Measurements from ENCODE around the gene RASGEF1B. TPM values are rescaled to one million over a fixed set of nuclear protein-coding genes. Genes with fewer than 3 reads are reported as not detected.

The RASGEF1B gene
- total RNA-seq, 4 donors from 2014 or later: 4.0 to 14.7 (median 9.4) TPM

DNA sequence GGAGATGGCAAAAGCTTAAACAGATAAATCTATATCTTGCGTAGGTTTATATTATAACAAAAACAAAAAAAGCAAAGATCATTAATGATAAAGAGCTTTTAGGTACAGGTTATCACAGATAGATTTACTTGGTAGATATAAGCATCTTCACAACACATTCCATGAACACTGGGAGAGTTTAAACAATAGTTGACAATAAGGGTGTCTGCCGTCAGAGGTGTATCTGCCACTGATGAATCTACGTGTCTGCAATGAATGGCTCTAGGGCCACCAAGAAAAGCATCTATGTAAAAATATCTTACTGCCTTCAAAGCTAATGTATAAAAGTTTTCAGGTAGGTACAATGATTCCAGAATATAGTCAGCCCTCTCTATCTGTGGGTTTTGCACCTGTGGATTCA lies 43.7 kb downstream of the RASGEF1B start:
- TF ChIP-seq POLR2A (IDR thresholded peaks at IDR 0.05): no peak
- TF ChIP-seq EP300 (IDR thresholded peaks at IDR 0.05): no peak
- TF ChIP-seq, protein P1, sequence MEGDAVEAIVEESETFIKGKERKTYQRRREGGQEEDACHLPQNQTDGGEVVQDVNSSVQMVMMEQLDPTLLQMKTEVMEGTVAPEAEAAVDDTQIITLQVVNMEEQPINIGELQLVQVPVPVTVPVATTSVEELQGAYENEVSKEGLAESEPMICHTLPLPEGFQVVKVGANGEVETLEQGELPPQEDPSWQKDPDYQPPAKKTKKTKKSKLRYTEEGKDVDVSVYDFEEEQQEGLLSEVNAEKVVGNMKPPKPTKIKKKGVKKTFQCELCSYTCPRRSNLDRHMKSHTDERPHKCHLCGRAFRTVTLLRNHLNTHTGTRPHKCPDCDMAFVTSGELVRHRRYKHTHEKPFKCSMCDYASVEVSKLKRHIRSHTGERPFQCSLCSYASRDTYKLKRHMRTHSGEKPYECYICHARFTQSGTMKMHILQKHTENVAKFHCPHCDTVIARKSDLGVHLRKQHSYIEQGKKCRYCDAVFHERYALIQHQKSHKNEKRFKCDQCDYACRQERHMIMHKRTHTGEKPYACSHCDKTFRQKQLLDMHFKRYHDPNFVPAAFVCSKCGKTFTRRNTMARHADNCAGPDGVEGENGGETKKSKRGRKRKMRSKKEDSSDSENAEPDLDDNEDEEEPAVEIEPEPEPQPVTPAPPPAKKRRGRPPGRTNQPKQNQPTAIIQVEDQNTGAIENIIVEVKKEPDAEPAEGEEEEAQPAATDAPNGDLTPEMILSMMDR (IDR thresholded peaks at IDR 0.05): no peak
- TF ChIP-seq POLR2AphosphoS5 (IDR thresholded peaks at IDR 0.05): no peak
- no peak overlapping the region for H3K27ac ChIP-seq
- no peaks in the 10 kb centered on the region for H3K27me3 ChIP-seq
- no peaks in the 10 kb centered on the region for H3K4me1 ChIP-seq
- no peak for ATAC-seq
- no peaks in the 10 kb centered on the region for H3K9me3 ChIP-seq
- peaks cover 0 to 44% of the 10 kb centered on the region in 2 donors for H3K36me3 ChIP-seq
- 71 to 86% methylated on average over 3 of the region's 3 CpGs for WGBS, 2 donors (ENCODE audit: low coverage in 1 of 2)
- no peak overlapping the region for H3K4me3 ChIP-seq

DNA sequence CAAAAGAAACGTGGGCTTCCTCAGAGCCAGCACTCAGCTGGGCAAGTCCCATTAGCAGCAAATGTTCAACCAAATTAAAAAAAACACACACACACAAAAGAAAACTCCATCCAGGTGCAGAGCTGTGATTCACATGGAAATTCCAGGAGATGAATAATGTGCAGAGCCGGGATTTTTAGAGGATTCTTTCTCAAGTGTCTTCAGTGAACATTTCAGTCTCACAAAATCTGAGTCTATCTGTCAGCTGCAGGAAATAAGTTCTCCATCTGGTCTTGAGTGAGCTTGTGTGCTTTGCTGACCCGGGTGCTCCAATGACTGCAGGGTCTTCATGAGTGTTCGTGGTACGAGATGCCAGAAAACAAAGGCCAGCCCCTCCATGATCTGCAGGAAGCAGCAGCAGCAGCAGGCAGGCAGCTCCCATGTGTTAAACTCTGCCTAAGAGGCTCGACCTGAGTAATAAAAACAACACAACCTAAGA lies 44.3 kb downstream of the RASGEF1B start:
- ATAC-seq: no peak
- Histone ChIP-seq H3K9me3 (no peaks in the 10 kb centered on the region), H3K4me1 (no peaks in the 10 kb centered on the region), H3K27me3 (no peaks in the 10 kb centered on the region), H3K4me3 (no peak overlapping the region), H3K36me3 (peaks cover 0 to 38% of the 10 kb centered on the region in 2 donors), H3K27ac (no peak overlapping the region)
- WGBS, 2 donors (ENCODE audit: low coverage in 1 of 2): 32 to 38% methylated on average over 3 to 4 of the region's 6 CpGs
- TF ChIP-seq POLR2A (IDR thresholded peaks at IDR 0.05) (no peak), POLR2AphosphoS5 (IDR thresholded peaks at IDR 0.05) (no peak)
- TF ChIP-seq, protein P1 (IDR thresholded peaks at IDR 0.05): no peak

GRCh38 chr4:81426770-81427289 lies 44.9 kb downstream of the RASGEF1B start:
- H3K36me3 ChIP-seq: peaks cover 0 to 33% of the 10 kb centered on the region in 2 donors
- no peak overlapping the region for H3K4me3 ChIP-seq
- ATAC-seq: no peak
- H3K27me3 ChIP-seq: no peaks in the 10 kb centered on the region
- H3K9me3 ChIP-seq: no peaks in the 10 kb centered on the region
- TF ChIP-seq, protein P1 (IDR thresholded peaks at IDR 0.05): no peak
- TF ChIP-seq EP300 (IDR thresholded peaks at IDR 0.05) (no peak), POLR2AphosphoS5 (IDR thresholded peaks at IDR 0.05) (no peak), POLR2A (IDR thresholded peaks at IDR 0.05) (no peak)
- WGBS, 2 donors (ENCODE audit: low coverage in 1 of 2): 67% methylated on average over 1 of the region's 1 CpG; no CpG with 5 or more reads in 1 of the 2 donors
- H3K27ac ChIP-seq: no peak overlapping the region
- no peaks in the 10 kb centered on the region for H3K4me1 ChIP-seq

DNA sequence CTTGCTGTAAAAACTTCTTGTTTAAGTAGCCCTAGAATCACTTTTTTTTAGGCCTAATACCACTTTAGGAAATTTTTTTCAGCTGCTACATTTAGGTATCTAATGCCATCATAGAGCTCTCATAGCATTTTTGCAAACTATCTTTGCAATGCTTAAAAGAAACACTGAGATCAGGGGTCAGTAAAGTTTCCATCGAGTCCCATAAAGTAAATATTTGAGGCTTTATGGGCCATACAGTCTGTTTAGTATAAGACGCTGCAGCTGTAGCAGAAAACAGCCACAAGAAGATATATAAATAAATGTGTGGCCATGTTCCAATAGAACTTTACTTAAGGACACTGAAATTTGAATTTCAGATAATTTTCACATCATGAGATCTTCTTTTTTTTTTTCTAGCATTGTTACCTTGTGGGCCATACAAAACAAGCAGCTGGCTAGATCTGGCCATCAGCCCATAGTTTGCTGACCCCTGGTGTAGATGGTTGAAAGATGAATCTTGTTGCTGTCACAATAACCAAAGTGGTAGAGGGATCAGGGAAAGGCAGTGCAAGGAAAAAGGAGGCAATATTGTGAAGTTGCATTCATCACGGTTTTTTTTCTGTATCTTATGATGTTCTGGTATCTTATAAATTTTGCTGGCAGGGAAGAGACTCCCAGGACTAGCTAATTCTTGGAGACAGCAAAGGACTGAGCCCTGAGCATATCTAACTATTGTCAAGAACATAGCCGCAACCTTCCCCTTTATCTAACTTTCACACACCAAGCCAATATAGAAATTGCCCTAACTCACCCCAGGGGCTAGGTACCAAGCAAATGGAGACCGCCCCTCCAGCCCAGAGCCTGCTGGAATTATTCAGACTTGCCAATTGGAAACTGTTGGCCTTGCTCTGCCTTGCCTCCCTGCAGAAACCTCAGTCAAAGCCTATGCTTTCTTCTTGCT lies 46.6 kb downstream of the RASGEF1B start:
- TF ChIP-seq POLR2AphosphoS5 (IDR thresholded peaks at IDR 0.05) (no peak), POLR2A (IDR thresholded peaks at IDR 0.05) (no peak), EP300 (IDR thresholded peaks at IDR 0.05) (no peak)
- TF ChIP-seq, protein P1 (IDR thresholded peaks at IDR 0.05): no peak
- WGBS, 2 donors (ENCODE audit: low coverage in 1 of 2): 57 to 71% methylated on average over 4 to 5 of the region's 5 CpGs
- Histone ChIP-seq H3K36me3 (peaks cover 0 to 17% of the 10 kb centered on the region in 2 donors), H3K27me3 (no peaks in the 10 kb centered on the region), H3K4me3 (no peak overlapping the region), H3K9me3 (no peaks in the 10 kb centered on the region), H3K4me1 (no peaks in the 10 kb centered on the region), H3K27ac (no peak overlapping the region)
- ATAC-seq: no peak

All from gastroesophageal sphincter (tissue), 4 donors.